Ishikawa (cell line): ENCODE measurements around the gene RPS21.

Source experiments
- CREB1 ChIP-seq: IDR thresholded peaks from 2 replicates; pipeline ENCODE4 v1.6.1; 2012; ENCODE audit warnings: low read depth
- EGR1 ChIP-seq: IDR thresholded peaks from 2 replicates; pipeline ENCODE4 v1.6.1; 2012
- RAD21 ChIP-seq: IDR thresholded peaks from 2 replicates; pipeline ENCODE4 v1.6.1; 2012; ENCODE audit warnings: low read depth
- TAF1 ChIP-seq: IDR thresholded peaks from 2 replicates; pipeline ENCODE4 v1.6.1; 2012; ENCODE audit warnings: low read depth, mild to moderate bottlenecking
- YY1 ChIP-seq: IDR thresholded peaks from 2 replicates; pipeline ENCODE4 v1.6.1; 2012; ENCODE audit warnings: low read depth
- TF ChIP-seq, protein P1 (sequence below): IDR thresholded peaks from 2 replicates; pipeline ENCODE4 v1.6.1; 2012; ENCODE audit warnings: low read depth, mild to moderate bottlenecking

DNA sequence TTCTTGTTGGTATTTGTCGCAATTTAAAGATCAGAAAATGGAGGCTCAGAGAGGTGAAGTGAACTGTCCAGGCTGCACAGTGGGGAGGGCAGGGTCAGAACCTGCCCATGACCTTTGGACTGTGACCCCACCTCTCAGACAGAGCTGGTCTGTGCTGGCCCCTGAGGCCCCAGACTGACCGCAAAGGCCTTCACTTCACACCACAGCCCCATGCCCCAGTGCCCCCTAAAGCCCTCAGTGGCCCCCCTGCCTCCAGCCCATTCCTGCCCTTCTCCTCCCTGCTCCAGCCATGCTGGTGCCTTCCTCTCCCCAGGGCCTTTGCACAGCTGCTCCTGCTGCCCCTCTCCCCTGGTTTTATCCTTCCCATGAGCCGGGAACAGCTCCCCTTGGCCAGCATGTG lies 49.8 kb downstream of the RPS21 start:
- no peak for TF ChIP-seq EGR1
- no peak for TF ChIP-seq RAD21
- TF ChIP-seq, protein P1, sequence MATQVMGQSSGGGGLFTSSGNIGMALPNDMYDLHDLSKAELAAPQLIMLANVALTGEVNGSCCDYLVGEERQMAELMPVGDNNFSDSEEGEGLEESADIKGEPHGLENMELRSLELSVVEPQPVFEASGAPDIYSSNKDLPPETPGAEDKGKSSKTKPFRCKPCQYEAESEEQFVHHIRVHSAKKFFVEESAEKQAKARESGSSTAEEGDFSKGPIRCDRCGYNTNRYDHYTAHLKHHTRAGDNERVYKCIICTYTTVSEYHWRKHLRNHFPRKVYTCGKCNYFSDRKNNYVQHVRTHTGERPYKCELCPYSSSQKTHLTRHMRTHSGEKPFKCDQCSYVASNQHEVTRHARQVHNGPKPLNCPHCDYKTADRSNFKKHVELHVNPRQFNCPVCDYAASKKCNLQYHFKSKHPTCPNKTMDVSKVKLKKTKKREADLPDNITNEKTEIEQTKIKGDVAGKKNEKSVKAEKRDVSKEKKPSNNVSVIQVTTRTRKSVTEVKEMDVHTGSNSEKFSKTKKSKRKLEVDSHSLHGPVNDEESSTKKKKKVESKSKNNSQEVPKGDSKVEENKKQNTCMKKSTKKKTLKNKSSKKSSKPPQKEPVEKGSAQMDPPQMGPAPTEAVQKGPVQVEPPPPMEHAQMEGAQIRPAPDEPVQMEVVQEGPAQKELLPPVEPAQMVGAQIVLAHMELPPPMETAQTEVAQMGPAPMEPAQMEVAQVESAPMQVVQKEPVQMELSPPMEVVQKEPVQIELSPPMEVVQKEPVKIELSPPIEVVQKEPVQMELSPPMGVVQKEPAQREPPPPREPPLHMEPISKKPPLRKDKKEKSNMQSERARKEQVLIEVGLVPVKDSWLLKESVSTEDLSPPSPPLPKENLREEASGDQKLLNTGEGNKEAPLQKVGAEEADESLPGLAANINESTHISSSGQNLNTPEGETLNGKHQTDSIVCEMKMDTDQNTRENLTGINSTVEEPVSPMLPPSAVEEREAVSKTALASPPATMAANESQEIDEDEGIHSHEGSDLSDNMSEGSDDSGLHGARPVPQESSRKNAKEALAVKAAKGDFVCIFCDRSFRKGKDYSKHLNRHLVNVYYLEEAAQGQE: no peak
- TF ChIP-seq YY1: no peak
- no peak for TF ChIP-seq CREB1
- no peak for TF ChIP-seq TAF1
